ENCODE results near the gene MDFI. TPM values are rescaled to one million over a fixed set of nuclear protein-coding genes. Genes with fewer than 3 reads are reported as not detected.

The MDFI gene
- polyA plus RNA-seq, 1 experiment = not detected

GRCh38 chr6:41679696-41680095, 41.4 kb downstream of the MDFI start:
- CTCF ChIA-PET = interaction anchor here (1.3 to 5.0 kb wide), 6 partner anchors 28 to 309 kb away, joined by 3 to 113 read pairs (median 6); no protein-coding TSS in a partner anchor
- POLR2A ChIA-PET = no interaction called here
- Histone ChIP-seq H3K36me3 (ENCODE audit: control insufficient read depth, insufficient read depth, low read length) (no peaks in the 10 kb centered on the region; the same call in none of the 2 replicates), H3K27me3 (ENCODE audit: control insufficient read depth, insufficient read depth, low read length) (peaks cover 4% of the 10 kb centered on the region), H3K4me3 (ENCODE audit: low read depth, low read length) (no peak overlapping the region)
- DNase-seq (ENCODE audit: low read depth) = no peak
- TF ChIP-seq, protein P1, sequence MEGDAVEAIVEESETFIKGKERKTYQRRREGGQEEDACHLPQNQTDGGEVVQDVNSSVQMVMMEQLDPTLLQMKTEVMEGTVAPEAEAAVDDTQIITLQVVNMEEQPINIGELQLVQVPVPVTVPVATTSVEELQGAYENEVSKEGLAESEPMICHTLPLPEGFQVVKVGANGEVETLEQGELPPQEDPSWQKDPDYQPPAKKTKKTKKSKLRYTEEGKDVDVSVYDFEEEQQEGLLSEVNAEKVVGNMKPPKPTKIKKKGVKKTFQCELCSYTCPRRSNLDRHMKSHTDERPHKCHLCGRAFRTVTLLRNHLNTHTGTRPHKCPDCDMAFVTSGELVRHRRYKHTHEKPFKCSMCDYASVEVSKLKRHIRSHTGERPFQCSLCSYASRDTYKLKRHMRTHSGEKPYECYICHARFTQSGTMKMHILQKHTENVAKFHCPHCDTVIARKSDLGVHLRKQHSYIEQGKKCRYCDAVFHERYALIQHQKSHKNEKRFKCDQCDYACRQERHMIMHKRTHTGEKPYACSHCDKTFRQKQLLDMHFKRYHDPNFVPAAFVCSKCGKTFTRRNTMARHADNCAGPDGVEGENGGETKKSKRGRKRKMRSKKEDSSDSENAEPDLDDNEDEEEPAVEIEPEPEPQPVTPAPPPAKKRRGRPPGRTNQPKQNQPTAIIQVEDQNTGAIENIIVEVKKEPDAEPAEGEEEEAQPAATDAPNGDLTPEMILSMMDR (IDR thresholded peaks at IDR 0.05; ENCODE audit: insufficient read depth, low read depth, low read length) = no peak

DNA sequence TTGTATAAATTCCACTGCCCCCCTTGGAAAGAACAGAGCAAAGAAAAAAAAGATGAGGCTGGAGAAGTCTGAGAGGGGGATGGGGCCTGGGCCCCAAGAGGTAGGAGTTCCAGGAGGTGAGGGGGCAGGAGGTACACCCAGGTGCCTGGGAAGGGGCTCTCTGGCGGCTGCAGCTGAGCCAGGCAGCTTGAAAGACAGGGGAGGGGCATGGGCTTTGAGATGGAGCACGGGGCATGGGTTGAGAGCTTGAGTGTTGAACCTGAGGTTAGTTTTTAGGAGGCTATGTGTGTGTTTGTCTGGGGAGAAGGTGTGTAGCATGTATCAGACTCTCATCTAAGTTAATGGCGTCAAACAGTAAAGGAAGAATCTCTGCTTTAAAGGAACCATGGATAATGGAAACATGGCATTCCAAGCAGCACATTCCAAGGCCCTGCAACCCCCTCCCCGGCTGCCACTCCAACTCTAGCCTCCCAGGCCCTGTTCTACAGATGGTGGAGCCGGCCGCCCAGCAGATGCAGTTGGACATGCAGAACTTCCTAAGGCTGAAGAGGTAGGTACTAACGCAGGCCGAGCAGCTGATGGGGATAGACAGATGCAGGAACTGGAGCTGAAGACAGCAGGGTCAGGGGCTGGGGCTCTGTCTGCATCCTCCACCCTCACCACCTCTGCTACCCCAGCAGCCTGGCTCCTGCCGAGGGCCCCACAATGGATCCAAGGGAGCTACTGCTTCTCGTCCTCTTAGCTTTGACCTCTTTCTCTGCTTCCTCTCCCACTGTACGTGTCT, 42.1 kb downstream of the MDFI start:
- TF ChIP-seq, protein P1 (IDR thresholded peaks at IDR 0.05; ENCODE audit: insufficient read depth, low read depth, low read length) = no peak
- ChIA-PET CTCF (interaction anchor here (0.8 to 5.0 kb wide), 8 partner anchors 29 to 309 kb away, joined by 3 to 113 read pairs (median 4); no protein-coding TSS in a partner anchor), POLR2A (no interaction called here)
- Histone ChIP-seq H3K36me3 (ENCODE audit: control insufficient read depth, insufficient read depth, low read length) (peaks cover under 1% of the 10 kb centered on the region), H3K4me3 (ENCODE audit: low read depth, low read length) (no peak overlapping the region), H3K27me3 (ENCODE audit: control insufficient read depth, insufficient read depth, low read length) (0 out of 2 replicates have a peak, but pooled peaks cover 2% of the 10 kb centered on the region)
- no peak for DNase-seq (ENCODE audit: low read depth)

DNA sequence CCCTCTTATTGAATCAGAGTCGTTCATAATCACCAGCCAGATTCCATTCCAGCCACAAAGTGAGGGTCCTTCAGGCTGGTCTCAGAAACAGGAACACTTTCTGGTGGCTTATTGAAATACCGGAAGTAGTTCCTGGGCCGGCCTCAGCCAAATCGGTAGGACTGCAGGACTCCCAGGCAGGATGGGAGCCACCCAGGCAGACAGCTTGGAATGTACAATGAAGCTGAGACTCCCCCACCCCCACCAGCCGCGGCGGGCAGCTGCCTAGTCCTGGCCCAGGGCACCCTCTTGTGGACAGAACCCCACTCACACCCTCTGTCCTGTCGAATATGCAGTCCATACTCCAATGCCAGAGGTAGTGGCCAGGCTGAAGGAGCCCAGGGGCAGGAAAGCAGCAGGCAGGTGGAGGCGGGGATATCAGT, 43.8 kb downstream of the MDFI start:
- H3K36me3 ChIP-seq (ENCODE audit: control insufficient read depth, insufficient read depth, low read length) = peaks cover 4% of the 10 kb centered on the region
- H3K27me3 ChIP-seq (ENCODE audit: control insufficient read depth, insufficient read depth, low read length) = 0 out of 2 replicates have a peak, but pooled peaks cover 1% of the 10 kb centered on the region
- ChIA-PET POLR2A (no interaction called here), CTCF (interaction anchor here (0.6 to 5.0 kb wide), 22 partner anchors 8 to 332 kb away, joined by 3 to 113 read pairs (median 3); partner anchors contain the start of gene TOMM6)
- DNase-seq (ENCODE audit: low read depth) = peak; percentile 27
- H3K4me3 ChIP-seq (ENCODE audit: low read depth, low read length) = no peak overlapping the region
- TF ChIP-seq, protein P1 (IDR thresholded peaks at IDR 0.05; ENCODE audit: insufficient read depth, low read depth, low read length) = peak; percentile 91

GRCh38 chr6:41682497-41683272, 44.4 kb downstream of the MDFI start:
- CTCF ChIA-PET = interaction anchor here (0.5 to 11.5 kb wide), 50 partner anchors 9 to 385 kb away, joined by 3 to 211 read pairs (median 4); partner anchors contain the start of gene TOMM6
- POLR2A ChIA-PET = no interaction called here
- no peak for DNase-seq (ENCODE audit: low read depth)
- no peak overlapping the region for H3K4me3 ChIP-seq (ENCODE audit: low read depth, low read length)
- TF ChIP-seq, protein P1 (IDR thresholded peaks at IDR 0.05; ENCODE audit: insufficient read depth, low read depth, low read length) = no peak
- no peaks in the 10 kb centered on the region for H3K27me3 ChIP-seq (ENCODE audit: control insufficient read depth, insufficient read depth, low read length)
- peaks cover 7% of the 10 kb centered on the region for H3K36me3 ChIP-seq (ENCODE audit: control insufficient read depth, insufficient read depth, low read length)

GRCh38 chr6:41683273-41683522, 44.9 kb downstream of the MDFI start:
- POLR2A ChIA-PET = no interaction called here
- Histone ChIP-seq H3K4me3 (ENCODE audit: low read depth, low read length) (peak overlapping the region; percentile 2; the same call in 1 of the 2 replicates), H3K27me3 (ENCODE audit: control insufficient read depth, insufficient read depth, low read length) (no peaks in the 10 kb centered on the region), H3K36me3 (ENCODE audit: control insufficient read depth, insufficient read depth, low read length) (peaks cover 9% of the 10 kb centered on the region)
- CTCF ChIA-PET = interaction anchor here (0.5 to 11.5 kb wide), 42 partner anchors 10 to 385 kb away, joined by 3 to 211 read pairs (median 4); partner anchors contain the start of gene TOMM6
- TF ChIP-seq, protein P1 (IDR thresholded peaks at IDR 0.05; ENCODE audit: insufficient read depth, low read depth, low read length) = no peak
- no peak for DNase-seq (ENCODE audit: low read depth)
